K562 (cell line): ENCODE measurements around the gene C3orf52. TPM values are rescaled to one million over a fixed set of nuclear protein-coding genes. Genes with fewer than 3 reads are reported as not detected.
A peak's percentile ranks its signal among the peaks of the same experiment; 100 is the strongest.

Experiments used
- ATAC-seq: fragments of 200-7000 bp; cut with Tn5 transposase; 3 replicates; pipeline ENCODE4 v1.9.1; 2020; ENCODE audit warnings: moderate library complexity
- BruUV-seq: library from RNA; stranded (reverse); fragments of 400-500 nt; replicated peaks from 2 replicates; lab custom pipeline; 2021; lab: Mats Ljungman, UMichigan
- CTCF ChIA-PET: fragments of 300-600 bp; formaldehyde crosslinking; extraction: SDS; loops from one replicate; lab custom pipeline; 2021; ENCODE audit warnings: low intra/inter-chr PET ratio; lab: Yijun Ruan, JAX
- POLR2A ChIA-PET: fragments of 300-600, 350-650 bp; sonication (Branson Sonifier 250); formaldehyde crosslinking; extraction: SDS; loops from one replicate; lab custom pipeline; 2021; ENCODE audit warnings: antibody characterized with exemption, inconsistent platforms; lab: Yijun Ruan, JAX
- DNase-seq, 4 experiments: peaks; one replicate each; pipeline versions ENCODE4 v3.0.0 to v3.0.0-alpha.2; 2011 to 2018; ENCODE audit warnings: low spot score in 3 of 4, mixed read lengths in 3 of 4; ENCODE audit errors: extremely low read depth in 1 of 4
- FAIRE-seq: peaks from 2 replicates; lab custom pipeline; 2011; peaks lifted over from hg19 to GRCh38; lab: Jason Lieb, UNC
- H2AFZ ChIP-seq: 2 replicates; pipeline ENCODE4 v1.6.0; 2011; ENCODE audit warnings: low read depth, low read length, control low read depth, inconsistent platforms
- H3K27ac ChIP-seq: fragments of 200-600 bp; 3 replicates; pipeline ENCODE4 v1.8.0; 2011; ENCODE audit warnings: low read depth, mild to moderate bottlenecking, control low read depth, inconsistent platforms, low read length, moderate library complexity, mixed read lengths; ENCODE audit errors: extremely low read depth
- H3K27me3 ChIP-seq, 2 experiments: fragments of 300-600 bp in 1 of 2; 2 replicates in 1 of 2; 3 replicates in 1 of 2; pipeline versions ENCODE4 v1.6.0 to v1.8.0; 2011; ENCODE audit warnings: inconsistent platforms in 2 of 2, low read length in 2 of 2, mild to moderate bottlenecking in 1 of 2, mixed read lengths in 1 of 2, moderate library complexity in 1 of 2; ENCODE audit not compliant: control insufficient read depth in 2 of 2, insufficient read depth in 2 of 2
- H3K36me3 ChIP-seq: fragments of 300-600 bp; 3 replicates; pipeline ENCODE4 v1.8.0; 2011; ENCODE audit warnings: mild to moderate bottlenecking, low read length, inconsistent platforms; ENCODE audit not compliant: control insufficient read depth, insufficient read depth
- H3K4me1 ChIP-seq, 2 experiments: fragments of 200-600 bp in 1 of 2; replicated peaks in 1 of 2; 2 replicates in 1 of 2; 3 replicates in 1 of 2; pipeline versions ENCODE4 v1.5.1 to v1.8.0; 2011; ENCODE audit warnings: inconsistent platforms in 2 of 2, low read length in 2 of 2, mild to moderate bottlenecking in 1 of 2, mixed read lengths in 1 of 2, moderate library complexity in 1 of 2; ENCODE audit not compliant: control insufficient read depth in 2 of 2, insufficient read depth in 2 of 2
- H3K4me2 ChIP-seq: 2 replicates; pipeline ENCODE4 v1.6.1; 2011; ENCODE audit warnings: low read length, control low read depth, inconsistent platforms, mixed read lengths; ENCODE audit not compliant: insufficient read depth
- H3K4me3 ChIP-seq: fragments of 200-600 bp; sonication (generic), shearing (Covaris generic); 2 replicates; pipeline ENCODE4 v1.5.1; 2016; ENCODE audit warnings: control low read depth, inconsistent platforms
- H3K79me2 ChIP-seq: fragments of 200-600 bp; 3 replicates; pipeline ENCODE4 v1.8.0; 2011; ENCODE audit warnings: low read length, inconsistent platforms; ENCODE audit not compliant: control insufficient read depth, insufficient read depth
- H3K9ac ChIP-seq, 2 experiments: 2 replicates each; pipeline versions ENCODE4 v1.6.0 to v1.6.1; 2011; ENCODE audit warnings: low read depth in 2 of 2, low read length in 2 of 2, control low read depth in 1 of 2, inconsistent platforms in 1 of 2, mild to moderate bottlenecking in 1 of 2, mixed read lengths in 1 of 2; ENCODE audit not compliant: insufficient read depth in 1 of 2
- H3K9me1 ChIP-seq: one replicate; pipeline ENCODE4 v1.6.0; 2011; ENCODE audit warnings: inconsistent platforms, mild to moderate bottlenecking, low read length, moderate library complexity; ENCODE audit not compliant: control insufficient read depth, insufficient read depth
- H3K9me3 ChIP-seq: replicated peaks from 2 replicates; pipeline ENCODE4 v1.5.1; 2011; ENCODE audit warnings: low read depth, low read length, inconsistent platforms; ENCODE audit not compliant: control insufficient read depth, insufficient read depth
- H4K20me1 ChIP-seq: replicated peaks from 2 replicates; pipeline ENCODE4 v1.6.1; 2011; ENCODE audit warnings: low read length, inconsistent platforms, mixed read lengths; ENCODE audit not compliant: control insufficient read depth, insufficient read depth
- ATF1 ChIP-seq, 2 experiments: fragments of 450-650 bp in 1 of 2; IDR thresholded peaks; 2 replicates each; pipeline ENCODE4 v1.6.1; 2016; ENCODE audit warnings: missing compliant biosample characterization in 1 of 2, missing genetic modification characterization in 1 of 2
- CREM ChIP-seq: IDR thresholded peaks from 2 replicates; pipeline ENCODE4 v1.6.1; 2014; ENCODE audit warnings: antibody characterized with exemption, low read depth
- DACH1 ChIP-seq: fragments of 450-650 bp; IDR thresholded peaks from 2 replicates; pipeline ENCODE4 v1.6.1; 2018; ENCODE audit not compliant: partially characterized antibody
- EP300 ChIP-seq: IDR thresholded peaks from 2 replicates; pipeline ENCODE4 v1.6.1; 2012; ENCODE audit warnings: low read length, improper control_type of control experiment
- FOSL1 ChIP-seq: fragments of 200-800 bp; sonication (Bioruptor generic); conservative IDR thresholded peaks from 2 replicates; pipeline ENCODE4 v1.6.1; 2016; ENCODE audit warnings: missing genetic modification characterization, missing compliant biosample characterization
- FOXK1 ChIP-seq: sonication (generic); formaldehyde crosslinking; IDR thresholded peaks from 2 replicates; pipeline ENCODE4 v1.8.0; 2022; ENCODE audit warnings: missing genetic modification reagents, mild to moderate bottlenecking, borderline replicate concordance
- HNRNPH1 ChIP-seq: fragments of 200-400 bp; formaldehyde crosslinking; optimal IDR thresholded peaks from 2 replicates; pipeline ENCODE3; 2017; ENCODE audit warnings: low read depth, mild to moderate bottlenecking, low read length, moderate library complexity
- LEF1 ChIP-seq: fragments of 450-650 bp; IDR thresholded peaks from 2 replicates; pipeline ENCODE4 v1.6.1; 2016; ENCODE audit warnings: mild to moderate bottlenecking
- MAFG ChIP-seq: fragments of 450-650 bp; conservative IDR thresholded peaks from 2 replicates; pipeline ENCODE4 v1.6.1; 2016; ENCODE audit warnings: missing genetic modification characterization, missing compliant biosample characterization
- MYNN ChIP-seq, 2 experiments: sonication (generic); formaldehyde crosslinking in 1 of 2; IDR thresholded peaks; 2 replicates each; pipeline versions ENCODE4 v1.5.0 to v1.6.1; 2016 to 2020; ENCODE audit warnings: antibody characterized with exemption in 1 of 2, missing genetic modification reagents in 1 of 2
- NFE2 ChIP-seq: IDR thresholded peaks from 2 replicates; pipeline ENCODE4 v1.6.1; 2014; ENCODE audit warnings: antibody characterized with exemption, low read depth
- SP1 ChIP-seq: sonication (generic); formaldehyde crosslinking; IDR thresholded peaks from 2 replicates; pipeline ENCODE4 v1.8.1; 2022; ENCODE audit warnings: mild to moderate bottlenecking, missing genetic modification reagents
- ZNF12 ChIP-seq: sonication (generic); formaldehyde crosslinking; IDR thresholded peaks from 2 replicates; pipeline ENCODE4 v1.4.0; 2020; ENCODE audit warnings: mild to moderate bottlenecking, missing genetic modification reagents
- ZNF140 ChIP-seq: fragments of 250-450 bp; sonication (Bioruptor Pico); IDR thresholded peaks from 2 replicates; pipeline ENCODE4 v1.8.0; 2021; ENCODE audit warnings: moderate library complexity, mild to moderate bottlenecking, inconsistent platforms
- ZNF408 ChIP-seq: fragments of 250-450 bp; sonication (Bioruptor Pico); IDR thresholded peaks from 2 replicates; pipeline ENCODE4 v1.4.0; 2020; ENCODE audit warnings: low read depth, mild to moderate bottlenecking, moderate library complexity
- WGBS: fragments of 100-300 bp; shearing (Covaris generic); methylation state at CpG from one replicate; pipeline ENCODE4 v1.1.6; 2016; ENCODE audit warnings: low coverage, mixed read lengths; ENCODE audit not compliant: insufficient coverage; ENCODE audit errors: missing lambda C conversion rate; 5-methylcytosine and 5-hydroxymethylcytosine counted together
- in situ Hi-C: fragments of 300-500 bp; cut with MboI; formaldehyde crosslinking; loops from 4 replicates; pipeline ENCODE4 v1.15.0; 2018; ENCODE audit warnings: inconsistent platforms, mixed read lengths
- intact Hi-C: fragments of 100-400 bp; cut with micrococcal nuclease; formaldehyde crosslinking; loops from 2 replicates; pipeline ENCODE4 v1.14.2; 2022
- polyA plus RNA-seq, 8 experiments: library from polyadenylated mRNA; depleted of rRNA in 4 of 8; stranded (reverse) in 5 of 8; unstranded in 3 of 8; fragments of >200 nt; fragmentation: Nextera tagmentation in 2 of 8; fragmentation: Illumina TruSeq in 1 of 8; extraction: Ambion mirVana in 2 of 8; extraction: Trizol in 1 of 8; gene quantifications; 2 replicates each; pipeline versions ENCODE4 v1.2.1 to v1.2.3, GENCODE V29; 2011 to 2014; ENCODE audit warnings: inconsistent platforms in 1 of 8, missing spikeins in 1 of 8
- total RNA-seq, 7 experiments: library from RNA; depleted of rRNA in 6 of 7; stranded (reverse); fragments of >200 nt in 6 of 7; fragmentation: Illumina TruSeq in 2 of 7; extraction: Trizol in 2 of 7; gene quantifications; 2 replicates each; pipeline versions ENCODE4 v1.2.1 to v1.2.3, GENCODE V29; 2011 to 2021; ENCODE audit warnings: low replicate concordance in 1 of 7
- TF ChIP-seq, protein P1 (sequence below): IDR thresholded peaks from 2 replicates; pipeline ENCODE4 v1.6.1; 2014; ENCODE audit warnings: antibody characterized with exemption
- TF ChIP-seq, protein P2 (sequence below): fragments of 450-650 bp; formaldehyde crosslinking; IDR thresholded peaks from 2 replicates; pipeline ENCODE4 v1.4.0; 2020; ENCODE audit warnings: mild to moderate bottlenecking, moderate library complexity
- TF ChIP-seq, protein P3 (sequence below), 3 experiments: fragments of 200-800 bp in 1 of 3; fragments of 250-450 bp in 1 of 3; fragments of 450-650 bp in 1 of 3; sonication (Bioruptor Pico) in 1 of 3; sonication (Bioruptor generic) in 1 of 3; formaldehyde crosslinking in 1 of 3; IDR thresholded peaks; 2 replicates each; pipeline versions ENCODE4 v1.6.1 to v1.8.0; 2016 to 2022; ENCODE audit warnings: mild to moderate bottlenecking in 2 of 3, missing genetic modification characterization in 2 of 3, missing compliant biosample characterization in 1 of 3, moderate library complexity in 1 of 3

C3orf52 gene
- total and polyA plus RNA-seq, 9 of the 15 experiments (the other 6 are each of a cell fraction or from before 2014, with no cell fraction given): 2.8 to 6.1 (median 3.8) TPM

DNA sequence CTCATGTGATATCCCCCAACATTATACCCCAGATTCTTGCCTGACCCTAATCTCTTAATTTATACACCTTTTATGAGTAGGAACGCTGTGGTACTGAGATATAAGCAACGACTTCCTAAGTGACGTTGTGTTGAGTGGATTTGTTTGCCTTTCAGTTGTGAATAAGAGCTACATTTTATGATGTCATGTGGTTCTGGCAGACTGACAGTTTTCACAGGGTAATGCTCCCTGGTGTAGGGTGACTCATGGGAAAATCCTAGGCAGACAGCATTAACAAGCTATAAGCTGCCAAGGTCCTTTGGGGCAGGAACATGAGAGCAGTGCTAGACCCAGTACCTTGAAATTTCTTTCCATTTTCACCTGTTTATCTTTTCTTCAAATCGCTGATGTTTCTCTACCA, 11.2 kb downstream of the C3orf52 start:
- no peaks in the 10 kb centered on the region for H3K9me1 ChIP-seq
- H4K20me1 ChIP-seq: no peaks in the 10 kb centered on the region
- ChIA-PET CTCF (no interaction called here), POLR2A (interaction anchor here (0.5 to 0.7 kb wide), 2 partner anchors 9 to 385 kb away, joined by 3 read pairs; no protein-coding TSS in a partner anchor)
- intact Hi-C loops: no loop called here
- H3K79me2 ChIP-seq: no peaks in the 10 kb centered on the region
- H3K4me2 ChIP-seq: no peak overlapping the region
- BruUV-seq: no TSS peak
- H3K27ac ChIP-seq: no peak overlapping the region
- no peak overlapping the region for H3K4me3 ChIP-seq
- FAIRE-seq: no peak
- 3% methylated on average over 4 of the region's 4 CpGs for whole genome bisulfite sequencing
- H3K9me3 ChIP-seq: no peaks in the 10 kb centered on the region
- H2AFZ ChIP-seq: no peak overlapping the region
- DNase-seq: peak; percentile 9 to 28 (median 12)
- H3K9ac ChIP-seq: no peak overlapping the region
- H3K36me3 ChIP-seq: no peaks in the 10 kb centered on the region
- no peaks in the 10 kb centered on the region for H3K27me3 ChIP-seq
- no peaks in the 10 kb centered on the region for H3K4me1 ChIP-seq
- peak; percentile 69 for ATAC-seq
- in situ Hi-C loops: no loop called here
- no peak for TF ChIP-seq ATF1 (CRISPR knock-in tag; IDR thresholded peaks at IDR 0.05)
- TF ChIP-seq ATF1 (tag; IDR thresholded peaks at IDR 0.05): 0 out of 2 replicates have a peak, but pooled peaks have one; percentile 28
- TF ChIP-seq ZNF408 (CRISPR knock-in tag): no peak
- no peak for TF ChIP-seq ZNF140
- no peak for TF ChIP-seq MYNN (IDR thresholded peaks at IDR 0.05)
- TF ChIP-seq MYNN (CRISPR knock-in tag; IDR thresholded peaks at IDR 0.05): no peak
- peak; percentile 52; the same call in 1 of the 2 replicates for TF ChIP-seq CREM
- no peak for TF ChIP-seq HNRNPH1
- no peak for TF ChIP-seq DACH1
- TF ChIP-seq, protein P1, sequence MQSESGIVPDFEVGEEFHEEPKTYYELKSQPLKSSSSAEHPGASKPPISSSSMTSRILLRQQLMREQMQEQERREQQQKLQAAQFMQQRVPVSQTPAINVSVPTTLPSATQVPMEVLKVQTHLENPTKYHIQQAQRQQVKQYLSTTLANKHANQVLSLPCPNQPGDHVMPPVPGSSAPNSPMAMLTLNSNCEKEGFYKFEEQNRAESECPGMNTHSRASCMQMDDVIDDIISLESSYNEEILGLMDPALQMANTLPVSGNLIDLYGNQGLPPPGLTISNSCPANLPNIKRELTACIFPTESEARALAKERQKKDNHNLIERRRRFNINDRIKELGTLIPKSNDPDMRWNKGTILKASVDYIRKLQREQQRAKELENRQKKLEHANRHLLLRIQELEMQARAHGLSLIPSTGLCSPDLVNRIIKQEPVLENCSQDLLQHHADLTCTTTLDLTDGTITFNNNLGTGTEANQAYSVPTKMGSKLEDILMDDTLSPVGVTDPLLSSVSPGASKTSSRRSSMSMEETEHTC: no peak
- no peak for TF ChIP-seq LEF1
- no peak for TF ChIP-seq NFE2
- no peak for TF ChIP-seq EP300
- TF ChIP-seq, protein P2, sequence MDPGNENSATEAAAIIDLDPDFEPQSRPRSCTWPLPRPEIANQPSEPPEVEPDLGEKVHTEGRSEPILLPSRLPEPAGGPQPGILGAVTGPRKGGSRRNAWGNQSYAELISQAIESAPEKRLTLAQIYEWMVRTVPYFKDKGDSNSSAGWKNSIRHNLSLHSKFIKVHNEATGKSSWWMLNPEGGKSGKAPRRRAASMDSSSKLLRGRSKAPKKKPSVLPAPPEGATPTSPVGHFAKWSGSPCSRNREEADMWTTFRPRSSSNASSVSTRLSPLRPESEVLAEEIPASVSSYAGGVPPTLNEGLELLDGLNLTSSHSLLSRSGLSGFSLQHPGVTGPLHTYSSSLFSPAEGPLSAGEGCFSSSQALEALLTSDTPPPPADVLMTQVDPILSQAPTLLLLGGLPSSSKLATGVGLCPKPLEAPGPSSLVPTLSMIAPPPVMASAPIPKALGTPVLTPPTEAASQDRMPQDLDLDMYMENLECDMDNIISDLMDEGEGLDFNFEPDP: no peak
- TF ChIP-seq, protein P3, sequence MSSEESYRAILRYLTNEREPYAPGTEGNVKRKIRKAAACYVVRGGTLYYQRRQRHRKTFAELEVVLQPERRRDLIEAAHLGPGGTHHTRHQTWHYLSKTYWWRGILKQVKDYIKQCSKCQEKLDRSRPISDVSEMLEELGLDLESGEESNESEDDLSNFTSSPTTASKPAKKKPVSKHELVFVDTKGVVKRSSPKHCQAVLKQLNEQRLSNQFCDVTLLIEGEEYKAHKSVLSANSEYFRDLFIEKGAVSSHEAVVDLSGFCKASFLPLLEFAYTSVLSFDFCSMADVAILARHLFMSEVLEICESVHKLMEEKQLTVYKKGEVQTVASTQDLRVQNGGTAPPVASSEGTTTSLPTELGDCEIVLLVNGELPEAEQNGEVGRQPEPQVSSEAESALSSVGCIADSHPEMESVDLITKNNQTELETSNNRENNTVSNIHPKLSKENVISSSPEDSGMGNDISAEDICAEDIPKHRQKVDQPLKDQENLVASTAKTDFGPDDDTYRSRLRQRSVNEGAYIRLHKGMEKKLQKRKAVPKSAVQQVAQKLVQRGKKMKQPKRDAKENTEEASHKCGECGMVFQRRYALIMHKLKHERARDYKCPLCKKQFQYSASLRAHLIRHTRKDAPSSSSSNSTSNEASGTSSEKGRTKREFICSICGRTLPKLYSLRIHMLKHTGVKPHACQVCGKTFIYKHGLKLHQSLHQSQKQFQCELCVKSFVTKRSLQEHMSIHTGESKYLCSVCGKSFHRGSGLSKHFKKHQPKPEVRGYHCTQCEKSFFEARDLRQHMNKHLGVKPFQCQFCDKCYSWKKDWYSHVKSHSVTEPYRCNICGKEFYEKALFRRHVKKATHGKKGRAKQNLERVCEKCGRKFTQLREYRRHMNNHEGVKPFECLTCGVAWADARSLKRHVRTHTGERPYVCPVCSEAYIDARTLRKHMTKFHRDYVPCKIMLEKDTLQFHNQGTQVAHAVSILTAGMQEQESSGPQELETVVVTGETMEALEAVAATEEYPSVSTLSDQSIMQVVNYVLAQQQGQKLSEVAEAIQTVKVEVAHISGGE (CRISPR knock-in tag; IDR thresholded peaks at IDR 0.05): no peak
- TF ChIP-seq FOSL1 (tag): peak; percentile 67
- no peak for TF ChIP-seq SP1 (CRISPR knock-in tag)
- TF ChIP-seq ZNF12: no peak
- TF ChIP-seq MAFG (tag): 0 out of 2 replicates have a peak, but pooled peaks have one; percentile 39
- TF ChIP-seq FOXK1: no peak
